RCC 7860 (cell line): ENCODE measurements around the gene PDK2.

ENCODE experiments used
- DNase-seq: peaks from one replicate; pipeline ENCODE4 v3.0.0-alpha.2; 2015; ENCODE audit warnings: low spot score
- FAIRE-seq: peaks from 2 replicates; lab custom pipeline; 2012; peaks lifted over from hg19 to GRCh38; lab: Jason Lieb, UNC

Gene PDK2

DNA sequence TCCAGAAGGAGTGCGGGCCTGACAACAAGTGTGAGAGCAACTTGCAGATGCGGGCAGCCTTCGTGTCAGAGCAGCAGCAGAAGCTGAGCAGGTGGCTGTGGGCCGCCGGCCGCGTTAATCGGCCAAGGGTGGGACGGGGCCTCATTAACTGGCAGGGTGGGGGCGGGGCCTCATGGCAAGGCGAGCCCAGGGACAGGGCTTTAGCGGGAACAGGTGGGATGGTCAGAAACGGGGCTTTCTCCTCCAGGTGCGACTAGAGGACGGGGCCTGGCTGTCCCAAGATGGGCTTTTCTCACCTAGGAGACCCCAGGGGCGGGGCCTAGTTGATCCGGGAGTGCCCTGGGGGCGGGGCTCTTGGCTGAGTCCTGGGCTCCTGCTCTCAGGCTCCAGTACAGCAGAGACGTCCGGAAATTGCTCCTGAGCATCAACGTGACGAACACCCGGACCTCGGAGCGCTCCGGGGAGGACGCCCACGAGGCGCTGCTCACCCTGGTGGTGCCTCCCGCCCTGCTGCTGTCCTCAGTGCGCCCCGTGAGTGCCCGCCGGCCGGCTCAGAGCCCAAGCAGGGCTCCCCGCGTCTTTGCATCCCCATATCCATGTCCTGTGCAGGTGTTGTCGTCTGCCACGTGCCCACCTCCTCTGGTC, 18.4 kb upstream of the PDK2 start:
- FAIRE-seq (no peak), DNase-seq (no peak)

DNA sequence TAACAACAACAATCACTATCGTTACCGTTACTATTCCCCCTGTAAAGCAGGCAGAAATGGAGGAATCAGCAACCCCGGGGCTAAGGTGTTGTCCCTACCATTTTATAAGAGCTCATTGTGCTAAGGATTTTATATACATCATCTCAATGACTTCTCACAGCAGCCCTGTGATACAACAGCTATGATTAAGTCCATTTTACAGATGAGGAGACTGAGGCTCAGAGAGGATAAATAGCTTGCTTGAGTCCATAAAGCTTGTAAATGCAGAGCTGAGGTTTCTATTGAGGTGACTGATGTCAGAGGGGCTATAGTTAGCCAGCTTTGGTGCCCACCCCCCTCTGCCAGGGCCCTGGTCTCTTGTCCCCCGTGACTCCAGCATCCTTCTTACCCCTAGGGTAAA, 16.7 kb upstream of the PDK2 start:
- FAIRE-seq: no peak

DNA sequence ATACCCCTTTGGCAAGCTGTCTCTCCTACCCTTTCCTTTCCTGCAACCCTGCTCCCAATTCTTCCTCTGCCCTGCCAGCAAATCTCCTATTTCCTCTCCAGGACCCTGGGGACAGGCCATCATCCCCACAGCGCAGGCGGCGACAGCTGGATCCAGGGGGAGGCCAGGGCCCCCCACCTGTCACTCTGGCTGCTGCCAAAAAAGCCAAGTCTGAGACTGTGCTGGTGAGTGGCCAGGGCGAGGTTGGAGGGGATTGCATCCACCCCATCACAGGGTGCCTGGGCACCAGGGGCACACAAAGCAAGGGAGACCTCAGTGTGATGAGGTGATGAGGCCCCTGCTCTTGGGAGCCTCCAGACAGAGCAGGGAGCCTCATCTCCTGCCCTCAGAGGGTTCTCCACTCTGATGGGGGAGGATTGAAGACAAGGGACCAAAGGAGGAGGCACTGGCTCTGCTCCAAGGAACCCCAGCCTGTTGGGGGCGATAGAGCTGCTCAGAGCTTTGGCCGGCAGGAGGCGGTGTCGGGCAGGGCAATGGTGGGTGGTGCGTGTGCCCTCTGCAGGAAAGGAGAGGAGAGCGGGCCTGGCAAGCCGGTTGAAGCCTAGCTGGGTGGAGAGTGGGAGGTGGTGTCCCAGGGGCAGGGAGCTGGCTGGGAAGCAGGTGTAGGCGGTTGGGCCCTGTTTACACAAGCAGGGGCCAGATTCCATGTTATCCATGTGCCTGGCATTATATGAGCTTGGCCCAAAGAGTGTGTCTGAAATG, 15.6 kb upstream of the PDK2 start:
- FAIRE-seq: no peak
- DNase-seq: no peak

More for the DNA sequence above, 16.7 kb upstream of the PDK2 start:
- no peak for DNase-seq

DNA sequence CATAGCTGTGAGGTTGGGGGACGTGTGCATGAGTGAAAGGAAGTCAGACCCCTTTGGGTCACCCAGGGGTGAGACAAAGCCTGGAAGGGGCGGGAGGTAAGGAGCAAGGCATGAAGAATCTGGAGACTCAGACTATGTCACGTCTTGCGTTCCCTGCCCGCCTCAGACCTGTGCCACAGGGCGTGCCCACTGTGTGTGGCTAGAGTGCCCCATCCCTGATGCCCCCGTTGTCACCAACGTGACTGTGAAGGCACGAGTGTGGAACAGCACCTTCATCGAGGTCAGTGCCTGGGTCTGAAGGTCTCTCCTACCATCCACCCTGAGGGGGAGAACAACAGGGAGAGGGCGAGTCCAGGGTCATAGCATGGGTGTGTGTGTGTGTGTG, 15.1 kb upstream of the PDK2 start:
- FAIRE-seq (no peak), DNase-seq (no peak)

DNA sequence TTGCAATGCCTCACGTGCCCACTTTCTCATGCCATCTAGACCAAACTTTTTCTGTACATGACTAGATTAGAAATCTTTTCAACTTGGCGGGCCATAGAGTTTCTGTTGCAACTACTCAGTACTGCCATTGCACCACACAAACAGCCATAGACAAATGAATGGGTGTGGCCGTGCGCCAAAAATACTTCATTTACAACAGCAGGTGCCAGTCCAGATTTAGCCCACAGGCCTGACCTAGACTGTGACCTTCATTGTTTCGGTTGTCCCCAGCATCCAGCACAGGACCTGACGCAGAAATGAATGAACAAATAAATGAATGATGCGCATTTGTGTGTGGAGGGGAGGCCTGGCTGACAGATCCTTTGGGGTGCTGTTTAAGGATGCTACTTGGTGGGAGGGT, 14.3 kb upstream of the PDK2 start:
- no peak for FAIRE-seq

DNA sequence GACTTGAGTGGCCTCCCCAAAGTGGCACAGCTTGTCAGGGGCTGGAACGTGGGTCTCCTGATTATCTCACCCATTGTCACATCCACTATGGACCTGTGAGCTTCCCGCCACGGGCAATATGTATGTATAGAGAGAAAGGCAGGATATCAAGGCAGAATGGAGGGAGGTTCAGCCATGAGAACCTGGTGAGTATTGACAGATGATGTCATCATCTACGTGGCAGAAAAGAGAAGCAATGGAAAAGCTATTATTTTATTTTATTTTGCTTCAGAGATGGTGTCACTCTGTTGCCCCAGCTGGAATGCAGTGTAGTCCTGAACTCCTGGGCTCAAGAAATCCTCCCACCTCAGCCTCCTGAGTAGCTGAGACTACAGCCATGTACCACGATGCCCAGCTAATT, 13.4 kb upstream of the PDK2 start:
- FAIRE-seq: no peak
- no peak for DNase-seq

More for the DNA sequence above, 14.3 kb upstream of the PDK2 start:
- no peak for DNase-seq

DNA sequence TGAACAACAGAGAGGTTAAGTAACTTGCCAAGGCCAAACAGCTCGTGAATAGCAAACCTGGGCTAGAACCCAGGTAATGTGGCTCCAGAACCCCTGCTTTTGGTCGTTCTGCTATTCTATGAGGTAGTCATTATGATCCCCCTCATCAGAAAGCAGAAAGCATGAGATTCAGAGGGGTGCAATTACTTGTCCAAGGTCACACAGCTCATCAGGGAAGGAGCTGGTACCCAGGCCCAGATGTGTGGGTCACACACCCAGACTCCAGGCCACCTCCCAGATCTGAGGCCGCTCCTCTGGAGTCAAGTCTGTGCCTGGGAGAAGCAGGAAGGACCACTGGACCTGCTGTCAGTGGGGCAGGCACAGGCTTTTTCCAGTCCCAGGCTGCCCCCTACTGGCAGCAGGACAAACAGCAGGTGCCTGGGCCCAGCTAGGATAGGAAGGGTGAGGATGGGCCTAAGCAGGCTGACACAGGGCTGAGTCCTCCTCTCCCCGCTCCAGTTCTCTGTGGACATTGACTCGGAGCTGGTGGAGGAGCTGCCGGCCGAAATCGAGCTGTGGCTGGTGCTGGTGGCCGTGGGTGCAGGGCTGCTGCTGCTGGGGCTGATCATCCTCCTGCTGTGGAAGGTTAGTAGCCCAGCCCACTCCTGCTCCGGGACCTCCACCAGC, 7.8 kb upstream of the PDK2 start:
- FAIRE-seq (no peak), DNase-seq (peak; percentile 70)

DNA sequence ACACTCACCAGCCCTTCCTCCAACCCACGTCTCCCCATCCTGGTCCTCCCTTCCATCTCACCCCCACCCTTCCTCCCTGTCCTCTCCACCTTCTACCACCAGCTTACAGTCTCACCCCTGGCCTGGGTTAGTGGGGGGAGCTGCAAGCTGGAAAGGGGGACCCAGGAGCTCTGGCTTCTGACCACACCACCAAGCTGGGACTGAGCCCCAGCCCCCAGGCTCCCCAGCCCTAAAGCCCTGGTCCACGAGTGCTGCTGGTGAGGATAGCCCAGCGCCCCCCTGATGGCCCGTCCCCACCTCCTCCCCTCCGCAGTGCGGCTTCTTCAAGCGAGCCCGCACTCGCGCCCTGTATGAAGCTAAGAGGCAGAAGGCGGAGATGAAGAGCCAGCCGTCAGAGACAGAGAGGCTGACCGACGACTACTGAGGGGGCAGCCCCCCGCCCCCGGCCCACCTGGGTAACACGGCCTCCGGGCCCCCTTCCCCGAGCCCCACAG, 7.2 kb upstream of the PDK2 start:
- FAIRE-seq (no peak), DNase-seq (no peak)

DNA sequence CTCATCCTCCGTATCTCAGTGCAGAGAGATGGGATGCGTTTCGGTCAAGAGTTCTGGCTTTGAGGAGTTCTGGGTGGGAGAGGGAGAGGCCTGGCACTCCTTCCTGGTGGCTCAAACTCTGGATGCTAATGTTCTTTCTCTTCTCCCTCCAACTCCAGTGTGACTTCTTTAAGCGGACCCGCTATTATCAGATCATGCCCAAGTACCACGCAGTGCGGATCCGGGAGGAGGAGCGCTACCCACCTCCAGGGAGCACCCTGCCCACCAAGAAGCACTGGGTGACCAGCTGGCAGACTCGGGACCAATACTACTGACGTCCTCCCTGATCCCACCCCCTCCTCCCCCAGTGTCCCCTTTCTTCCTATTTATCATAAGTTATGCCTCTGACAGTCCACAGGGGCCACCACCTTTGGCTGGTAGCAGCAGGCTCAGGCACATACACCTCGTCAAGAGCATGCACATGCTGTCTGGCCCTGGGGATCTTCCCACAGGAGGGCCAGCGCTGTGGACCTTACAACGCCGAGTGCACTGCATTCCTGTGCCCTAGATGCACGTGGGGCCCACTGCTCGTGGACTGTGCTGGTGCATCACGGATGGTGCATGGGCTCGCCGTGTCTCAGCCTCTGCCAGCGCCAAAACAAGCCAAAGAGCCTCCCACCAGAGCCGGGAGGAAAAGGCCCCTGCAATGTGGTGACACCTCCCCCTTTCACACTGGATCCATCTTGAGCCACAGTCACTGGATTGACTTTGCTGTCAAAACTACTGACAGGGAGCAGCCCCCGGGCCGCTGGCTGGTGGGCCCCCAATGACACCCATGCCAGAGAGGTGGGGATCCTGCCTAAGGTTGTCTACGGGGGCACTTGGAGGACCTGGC, 6.0 kb upstream of the PDK2 start:
- FAIRE-seq (no peak), DNase-seq (no peak)

DNA sequence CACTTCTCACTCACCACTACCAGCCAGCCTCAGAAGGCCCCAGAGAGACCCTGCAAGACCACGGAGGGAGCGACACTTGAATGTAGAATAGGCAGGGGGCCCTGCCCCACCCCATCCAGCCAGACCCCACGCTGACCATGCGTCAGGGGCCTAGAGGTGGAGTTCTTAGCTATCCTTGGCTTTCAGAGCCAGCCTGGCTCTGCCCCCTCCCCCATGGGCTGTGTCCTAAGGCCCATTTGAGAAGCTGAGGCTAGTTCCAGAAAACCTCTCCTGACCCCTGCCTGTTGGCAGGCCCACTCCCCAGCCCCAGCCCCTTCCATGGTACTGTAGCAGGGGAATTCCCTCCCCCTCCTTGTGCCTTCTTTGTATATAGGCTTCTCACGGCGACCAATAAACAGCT, 5.1 kb upstream of the PDK2 start:
- no peak for DNase-seq
- no peak for FAIRE-seq

DNA sequence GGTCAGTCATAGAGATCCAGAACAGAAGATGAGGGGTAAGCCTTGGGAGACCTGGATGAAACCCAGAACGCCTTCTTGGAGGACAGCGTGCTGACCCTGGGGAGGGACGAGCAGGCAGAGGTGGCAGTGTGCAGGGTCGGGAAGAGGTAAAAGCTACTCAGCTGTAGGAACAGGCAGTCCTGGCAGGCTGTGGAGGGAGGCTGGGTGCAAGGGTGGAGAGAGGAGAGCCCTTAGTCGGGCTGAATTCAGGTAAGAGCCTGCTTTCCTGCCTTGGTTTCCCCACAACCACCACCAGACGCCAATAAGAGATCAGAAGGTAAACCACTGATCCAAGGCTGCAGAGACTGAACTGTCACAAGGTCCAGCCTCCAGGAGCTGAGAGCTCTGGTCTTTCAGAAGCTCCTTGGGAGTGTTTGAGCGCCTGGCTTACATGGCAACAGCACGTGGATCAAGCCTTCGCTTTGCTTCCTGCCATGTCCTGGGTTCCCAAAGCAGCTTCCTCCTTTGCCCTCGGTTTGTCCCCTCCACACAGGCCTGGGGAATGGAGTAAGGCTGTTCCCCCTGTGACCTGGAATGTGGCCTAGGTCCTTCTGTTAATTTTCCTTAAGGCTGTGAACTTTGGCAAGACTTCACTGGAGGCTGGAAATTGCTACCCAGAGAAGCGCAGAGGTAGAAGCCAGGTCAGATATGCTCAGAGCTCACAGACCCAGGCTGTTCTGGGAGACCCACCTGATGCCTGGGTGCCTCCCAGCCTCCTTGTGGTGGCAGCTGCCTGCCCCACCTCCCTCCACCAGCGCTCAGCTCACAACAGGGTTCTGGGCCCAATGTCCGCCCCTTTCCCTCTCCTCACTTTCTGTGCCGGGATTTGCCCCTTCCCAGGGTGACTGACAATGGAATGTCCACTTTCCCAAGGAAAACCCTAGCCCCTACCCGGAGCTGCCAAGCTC, 3.9 kb upstream of the PDK2 start:
- no peak for FAIRE-seq
- no peak for DNase-seq

DNA sequence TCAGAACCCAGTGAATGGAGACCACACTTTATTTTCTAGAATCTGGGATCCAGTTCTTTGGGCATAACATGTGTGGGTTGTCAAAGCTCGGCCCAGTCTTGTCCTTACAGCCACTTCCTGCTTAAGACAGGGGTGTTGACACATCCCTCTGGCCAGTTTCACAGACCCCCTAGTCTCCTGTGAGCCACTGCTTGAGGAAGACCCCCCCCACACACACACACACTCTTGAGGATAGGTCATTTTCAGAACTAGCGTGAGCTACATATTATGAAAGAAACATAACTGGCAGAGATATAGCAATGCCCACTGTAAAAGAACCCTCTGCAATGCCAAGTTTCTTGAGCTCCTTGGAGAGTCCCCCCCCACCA, 3.2 kb upstream of the PDK2 start:
- FAIRE-seq: no peak
- DNase-seq: no peak

DNA sequence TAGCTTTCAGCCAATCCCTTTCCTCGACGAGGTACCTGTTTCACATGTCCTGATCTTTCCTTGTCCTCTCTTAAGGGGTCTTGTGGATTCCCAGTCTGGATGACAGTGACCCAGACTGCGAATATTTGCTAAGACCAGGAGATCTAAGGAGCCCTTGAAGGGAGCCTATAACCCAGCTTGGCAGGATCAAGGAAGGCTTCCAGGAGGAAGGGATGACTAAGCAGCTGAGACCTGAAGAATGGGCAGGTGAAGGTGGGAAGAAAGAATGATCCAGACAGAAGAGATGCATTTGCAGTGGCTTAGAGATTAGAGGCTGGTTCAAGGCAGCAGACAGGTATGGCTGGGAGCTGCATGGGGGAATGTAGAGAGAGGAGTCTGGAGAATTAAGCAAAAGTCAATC, 1.9 kb upstream of the PDK2 start:
- DNase-seq (no peak), FAIRE-seq (no peak)

DNA sequence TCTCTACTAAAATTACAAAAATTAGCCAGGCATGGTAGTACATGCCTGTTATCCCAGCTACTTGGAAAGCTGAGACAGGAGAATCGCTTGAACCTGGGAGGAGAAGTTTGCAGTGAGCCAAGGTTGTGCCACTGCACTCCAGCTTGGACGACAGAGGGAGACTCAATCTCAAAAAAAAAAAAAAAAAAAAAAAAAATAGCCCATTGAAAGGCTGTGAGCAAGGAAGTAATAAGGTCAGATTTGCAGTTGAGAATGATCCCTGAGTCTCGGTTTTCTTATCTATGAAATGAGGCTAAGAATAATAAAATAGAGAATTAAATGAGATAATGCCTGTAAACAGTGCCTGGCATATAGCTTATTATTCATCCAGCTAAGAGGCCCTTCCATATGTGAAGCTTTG, 1.3 kb upstream of the PDK2 start:
- no peak for FAIRE-seq
- no peak for DNase-seq

DNA sequence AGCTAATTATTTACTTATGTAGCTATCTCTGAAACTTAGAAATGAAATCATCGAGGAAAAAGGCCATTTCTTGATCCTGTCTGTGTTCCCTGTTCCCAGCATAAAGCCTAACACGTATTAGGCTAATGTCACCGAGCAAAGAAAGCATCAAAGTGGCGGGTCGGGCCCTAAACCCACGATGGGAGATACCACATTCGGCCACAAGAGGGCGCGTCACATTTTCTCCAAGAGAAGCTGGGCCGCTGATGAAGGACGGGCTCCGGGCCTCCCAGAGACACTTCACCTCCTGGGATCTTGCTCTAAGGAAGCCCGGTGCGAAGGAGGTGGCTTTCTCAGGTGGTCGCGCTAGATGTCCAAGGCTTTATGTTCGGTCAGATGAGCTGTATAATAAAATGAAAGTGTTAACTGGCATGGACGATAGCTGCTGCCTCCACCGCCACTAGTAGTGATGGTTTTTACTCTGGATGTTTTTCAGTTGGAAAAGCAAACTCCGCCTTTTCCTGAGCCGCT, 853 bp upstream of the PDK2 start:
- peak; percentile 66 for FAIRE-seq
- DNase-seq: peak; percentile 69

DNA sequence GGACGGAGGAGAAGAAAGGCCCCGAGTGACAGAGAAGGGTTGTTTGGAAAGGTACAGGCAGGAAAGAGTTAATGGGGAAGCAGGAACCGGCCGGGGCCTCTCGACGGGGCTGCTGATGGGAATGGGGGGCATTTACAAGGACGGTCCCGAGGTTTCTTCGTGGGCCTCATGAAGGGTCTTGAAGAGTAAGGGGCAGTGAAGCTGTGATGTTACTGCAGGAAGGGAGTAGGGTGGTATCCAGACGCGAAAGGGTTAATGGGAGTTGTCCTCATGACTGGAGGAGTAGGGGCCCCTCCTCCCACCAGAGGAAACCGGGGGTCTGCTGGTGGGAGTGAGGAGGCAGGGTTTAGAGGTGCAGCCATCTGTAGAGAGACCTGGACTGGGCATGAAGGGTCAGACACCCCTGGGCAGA, 481 bp downstream of the PDK2 start:
- DNase-seq: no peak
- no peak for FAIRE-seq

DNA sequence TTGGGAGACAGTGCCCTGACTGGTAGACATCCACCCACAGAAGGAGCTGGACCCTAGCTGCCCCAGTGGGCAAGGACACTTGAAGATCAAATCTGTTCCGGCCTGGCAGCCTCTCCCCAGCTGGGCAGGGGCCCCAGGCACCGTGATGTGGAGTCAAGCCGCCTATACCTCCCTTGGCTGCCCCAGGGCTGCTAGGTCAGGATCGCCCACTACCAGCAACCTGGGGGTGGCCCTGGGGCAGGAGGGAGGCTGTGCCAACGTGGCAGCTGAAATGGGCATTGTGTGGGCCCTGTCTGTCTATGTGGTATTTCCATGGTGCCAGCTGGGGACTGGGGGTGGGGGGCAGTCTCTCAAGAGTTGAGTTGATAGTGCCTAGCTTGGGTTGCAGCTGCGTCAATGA, 941 bp downstream of the PDK2 start:
- no peak for DNase-seq
- FAIRE-seq: no peak

DNA sequence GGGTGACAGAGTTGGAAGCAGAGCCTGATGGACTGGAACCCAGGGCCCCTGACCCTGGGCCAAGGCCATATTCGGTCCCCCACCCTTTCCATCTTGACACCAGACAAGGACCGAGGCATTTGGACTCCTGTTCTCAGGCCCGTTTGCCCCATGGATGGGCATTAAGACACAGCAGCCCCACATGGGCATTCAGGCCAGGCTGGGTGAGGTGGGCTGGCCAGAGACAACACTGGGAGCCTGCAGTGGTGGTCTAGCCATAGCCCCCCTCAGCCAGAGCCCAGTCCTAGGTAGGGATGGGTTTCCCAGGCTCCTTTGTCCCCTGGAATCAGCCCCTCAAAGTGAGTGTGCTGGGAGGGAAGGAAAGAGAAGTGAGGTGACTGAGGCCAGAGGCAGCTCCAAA, 1.6 kb downstream of the PDK2 start:
- DNase-seq: no peak
- FAIRE-seq: no peak

DNA sequence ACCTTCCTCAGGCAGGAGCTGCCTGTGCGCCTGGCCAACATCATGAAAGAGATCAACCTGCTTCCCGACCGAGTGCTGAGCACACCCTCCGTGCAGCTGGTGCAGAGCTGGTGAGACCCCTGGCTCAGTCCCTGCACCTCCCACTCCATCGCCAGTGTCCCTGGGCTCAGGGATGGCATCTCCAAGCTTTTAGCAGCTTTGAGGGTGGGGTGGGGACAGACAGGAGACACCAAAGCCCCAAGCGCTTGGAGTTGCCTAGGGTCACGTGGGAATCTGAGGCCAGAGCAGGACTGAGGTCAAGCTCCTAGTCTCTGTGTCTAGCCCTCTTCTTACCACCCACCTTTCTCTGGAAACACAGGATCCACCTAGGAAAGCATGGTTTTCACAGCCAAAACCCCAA, 2.3 kb downstream of the PDK2 start:
- no peak for FAIRE-seq
- DNase-seq: no peak

DNA sequence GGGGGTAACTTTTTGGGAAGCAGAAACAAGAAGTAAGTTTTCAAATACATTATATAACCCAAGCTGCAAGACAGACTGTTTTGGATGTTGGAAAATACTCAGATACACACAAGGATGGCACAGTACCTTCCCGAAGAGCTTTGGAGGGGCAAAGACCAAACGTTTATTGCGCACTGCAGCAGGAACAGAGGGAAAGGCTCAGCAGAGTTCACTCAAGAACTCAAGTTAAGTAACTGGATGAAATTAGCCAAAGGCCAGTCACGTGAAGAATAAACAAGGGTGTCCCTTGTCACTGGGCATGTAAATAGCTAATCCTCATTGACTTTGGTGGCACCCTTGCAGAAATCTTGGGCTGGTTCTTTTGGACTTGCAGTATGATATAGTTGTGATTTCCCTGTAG, 2.8 kb downstream of the PDK2 start:
- FAIRE-seq (no peak), DNase-seq (no peak)
